Breast epithelium (tissue), 3 donors: ENCODE measurements around the gene FATE1.
A peak's percentile ranks its signal among the peaks of the same experiment; 100 is the strongest.

Experiments used
- CTCF ChIP-seq, 3 donors: fragments of 450-650 bp; IDR thresholded peaks; one replicate each; pipeline ENCODE4 v1.5.1; 2016 to 2017; ENCODE audit warnings: antibody characterized with exemption in 3 of 3, mild to moderate bottlenecking in 3 of 3, moderate library complexity in 3 of 3
- POLR2AphosphoS5 ChIP-seq, 3 donors: sonication (generic); formaldehyde crosslinking; IDR thresholded peaks; one replicate each; pipeline ENCODE4 v1.6.1; 2017; ENCODE audit warnings: antibody characterized with exemption in 3 of 3

DNA sequence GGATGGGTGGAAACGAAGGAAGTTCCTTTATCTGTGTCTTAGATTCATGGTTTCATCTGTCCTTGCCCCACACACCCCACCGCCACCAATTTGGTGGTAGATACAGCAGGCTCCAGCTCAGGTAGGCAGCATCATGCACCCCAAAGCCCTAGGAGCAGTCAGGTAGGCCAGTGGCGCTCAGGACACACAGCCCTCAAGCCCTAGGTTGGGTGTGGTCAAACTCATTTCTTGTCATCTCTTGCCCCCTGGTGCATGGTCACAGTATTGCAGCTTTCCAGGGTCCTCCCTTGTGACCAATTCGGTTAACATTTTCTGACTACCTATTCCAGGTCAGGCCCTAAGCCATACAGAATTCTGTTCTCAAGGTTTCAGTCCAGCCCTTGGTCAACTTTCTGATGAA is 35.0 kb upstream of the FATE1 start:
- TF ChIP-seq POLR2AphosphoS5 (IDR thresholded peaks at IDR 0.05) (no peak), CTCF (IDR thresholded peaks at IDR 0.05) (peak in 2 of 3 donors; percentile 26 to 34)
